HepG2 (cell line): ENCODE measurements around the gene HSP90AB1. TPM values are rescaled to one million over a fixed set of nuclear protein-coding genes. Genes with fewer than 3 reads are reported as not detected.

Source experiments
- ARNT2 ChIP-seq: sonication (generic); formaldehyde crosslinking; IDR thresholded peaks from 2 replicates; pipeline ENCODE4 v1.8.0; 2022; ENCODE audit warnings: mild to moderate bottlenecking, low read depth, missing genetic modification reagents, moderate library complexity
- CAMTA2 ChIP-seq: sonication (generic); formaldehyde crosslinking; IDR thresholded peaks from 2 replicates; pipeline ENCODE4 v1.4.0; 2020; ENCODE audit warnings: mild to moderate bottlenecking, missing genetic modification reagents, borderline replicate concordance
- HNF4A ChIP-seq: sonication (generic); formaldehyde crosslinking; IDR thresholded peaks from 2 replicates; pipeline ENCODE4 v1.4.0; 2020; ENCODE audit warnings: missing genetic modification reagents
- HNRNPL ChIP-seq: fragments of 200-400 bp; formaldehyde crosslinking; IDR thresholded peaks from 2 replicates; pipeline ENCODE4 v1.6.1; 2017; ENCODE audit warnings: mild to moderate bottlenecking, low read depth, low read length
- KDM5A ChIP-seq: fragments of 200-600 bp; sonication (generic); IDR thresholded peaks from 2 replicates; pipeline ENCODE4 v1.7.0; 2018; ENCODE audit warnings: antibody characterized with exemption, mild to moderate bottlenecking, low read length, borderline replicate concordance
- MATR3 ChIP-seq: sonication (generic); formaldehyde crosslinking; IDR thresholded peaks from 2 replicates; pipeline ENCODE4 v1.4.0; 2020; ENCODE audit warnings: missing genetic modification reagents
- NFE2L1 ChIP-seq: sonication (generic); formaldehyde crosslinking; IDR thresholded peaks from 2 replicates; pipeline ENCODE4 v1.4.0; 2020; ENCODE audit warnings: missing genetic modification reagents, mild to moderate bottlenecking, borderline replicate concordance
- SALL1 ChIP-seq: sonication (generic); formaldehyde crosslinking; IDR thresholded peaks from 2 replicates; pipeline ENCODE4 v1.8.0; 2022; ENCODE audit warnings: mild to moderate bottlenecking, missing genetic modification reagents
- SOX6 ChIP-seq, 2 experiments: fragments of 450-650 bp in 1 of 2; sonication (generic) in 1 of 2; formaldehyde crosslinking in 1 of 2; IDR thresholded peaks; 2 replicates each; pipeline versions ENCODE4 v1.4.0 to v1.6.1; 2017 to 2020; ENCODE audit warnings: antibody characterized with exemption in 1 of 2, mild to moderate bottlenecking in 1 of 2, missing genetic modification reagents in 1 of 2
- ZNF230 ChIP-seq: sonication (generic); formaldehyde crosslinking; IDR thresholded peaks from 2 replicates; pipeline ENCODE4 v1.4.0; 2020; ENCODE audit warnings: mild to moderate bottlenecking, missing genetic modification reagents
- ZNF44 ChIP-seq: sonication (generic); formaldehyde crosslinking; IDR thresholded peaks from 2 replicates; pipeline ENCODE4 v1.5.1; 2020; ENCODE audit warnings: mild to moderate bottlenecking, missing genetic modification reagents
- ZNF557 ChIP-seq: sonication (generic); formaldehyde crosslinking; IDR thresholded peaks from 2 replicates; pipeline ENCODE4 v1.4.0; 2020; ENCODE audit warnings: missing genetic modification reagents
- ZNF605 ChIP-seq: sonication (generic); formaldehyde crosslinking; IDR thresholded peaks from 2 replicates; pipeline ENCODE4 v1.8.0; 2022; ENCODE audit warnings: mild to moderate bottlenecking, missing genetic modification reagents
- ZNF781 ChIP-seq: sonication (generic); formaldehyde crosslinking; IDR thresholded peaks from 2 replicates; pipeline ENCODE4 v1.5.1; 2020; ENCODE audit warnings: borderline replicate concordance, mild to moderate bottlenecking, missing genetic modification reagents; ENCODE audit errors: not compliant biosample characterization
- polyA plus RNA-seq, 8 experiments: library from polyadenylated mRNA; depleted of rRNA in 3 of 8; stranded (reverse) in 7 of 8; unstranded in 1 of 8; fragments of >200 nt; fragmentation: Illumina TruSeq in 4 of 8; extraction: Trizol in 4 of 8; gene quantifications; 2 replicates each; pipeline versions ENCODE4 v1.2.1 to v1.2.3, GENCODE V29; 2011 to 2016; ENCODE audit warnings: low read depth in 4 of 8, missing spikeins in 1 of 8, mixed read lengths in 1 of 8; ENCODE audit not compliant: insufficient read depth in 1 of 8
- total RNA-seq, 5 experiments: library from RNA; depleted of rRNA; stranded (reverse); fragments of >200 nt; fragmentation: Illumina TruSeq; extraction: Trizol; gene quantifications; 2 replicates each; pipeline ENCODE4 v1.2.3, GENCODE V29; 2016; ENCODE audit warnings: low read depth in 1 of 5
- TF ChIP-seq, protein P1 (sequence below): sonication (generic); formaldehyde crosslinking; IDR thresholded peaks from 2 replicates; pipeline ENCODE4 v1.4.0; 2020; ENCODE audit warnings: missing genetic modification reagents; ENCODE audit errors: not compliant biosample characterization
- TF ChIP-seq, protein P2 (sequence below), 2 experiments: sonication (generic) in 1 of 2; formaldehyde crosslinking in 1 of 2; IDR thresholded peaks; 2 replicates each; pipeline versions ENCODE4 v1.4.0 to v1.6.1; 2018 to 2020; ENCODE audit warnings: missing genetic modification reagents in 2 of 2, borderline replicate concordance in 1 of 2, low read depth in 1 of 2, mild to moderate bottlenecking in 1 of 2, missing biosample characterization in 1 of 2
- TF ChIP-seq, protein P3 (sequence below): IDR thresholded peaks from 2 replicates; pipeline ENCODE4 v1.6.1; 2016; ENCODE audit warnings: missing compliant biosample characterization, missing genetic modification reagents, borderline replicate concordance

Gene HSP90AB1
- total and polyA plus RNA-seq, 2 of the 13 experiments (the other 11 are each of a cell fraction or from before 2014, with no cell fraction given): 1,325 to 1,472 TPM

DNA sequence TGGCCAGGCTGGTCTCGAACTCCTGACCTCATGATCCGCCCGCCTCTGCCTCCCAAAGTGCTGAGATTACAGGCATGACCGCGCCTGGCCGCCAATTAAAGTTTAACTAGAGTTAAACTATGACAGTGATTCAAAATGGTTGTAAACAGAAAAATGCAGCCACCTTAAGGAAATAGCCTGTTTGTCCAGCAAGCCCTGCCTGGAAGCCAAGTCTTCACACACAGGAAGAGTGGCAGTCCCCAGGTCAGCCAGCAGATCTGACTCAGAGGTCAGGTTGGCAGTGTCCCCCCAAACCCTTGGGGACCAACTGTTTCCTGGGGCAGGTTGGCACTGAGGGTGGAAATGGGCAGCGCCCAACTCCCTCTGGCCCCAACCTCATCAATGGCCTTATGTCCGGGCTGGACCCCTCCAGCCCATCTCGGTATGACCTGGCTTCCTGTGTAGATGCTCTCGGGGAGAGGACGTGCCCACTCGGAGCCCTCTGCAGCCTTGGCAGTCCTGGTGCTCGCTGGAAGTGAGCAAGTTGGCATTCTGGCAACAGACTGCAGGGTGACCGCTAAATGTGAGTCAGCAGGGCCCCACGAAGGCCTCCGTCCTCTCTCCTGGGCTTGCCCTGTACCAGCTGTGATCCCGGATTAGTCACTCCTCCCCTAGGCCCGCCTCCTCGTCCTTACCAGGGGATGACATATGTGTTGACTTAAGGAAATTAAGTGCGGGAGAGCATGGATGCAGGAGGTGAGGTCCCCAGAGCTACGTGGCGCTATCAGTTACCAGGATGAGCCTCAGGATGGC lies 9.7 kb upstream of the HSP90AB1 start (continued):
- TF ChIP-seq, protein P1, sequence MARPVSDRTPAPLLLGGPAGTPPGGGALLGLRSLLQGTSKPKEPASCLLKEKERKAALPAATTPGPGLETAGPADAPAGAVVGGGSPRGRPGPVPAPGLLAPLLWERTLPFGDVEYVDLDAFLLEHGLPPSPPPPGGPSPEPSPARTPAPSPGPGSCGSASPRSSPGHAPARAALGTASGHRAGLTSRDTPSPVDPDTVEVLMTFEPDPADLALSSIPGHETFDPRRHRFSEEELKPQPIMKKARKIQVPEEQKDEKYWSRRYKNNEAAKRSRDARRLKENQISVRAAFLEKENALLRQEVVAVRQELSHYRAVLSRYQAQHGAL: no peak
- TF ChIP-seq CAMTA2 (0 out of 2 replicates have a peak, but pooled peaks have one; percentile 34), SALL1 (CRISPR knock-in tag) (peak; percentile 27; the same call in 1 of the 2 replicates), HNF4A (CRISPR knock-in tag) (no peak), MATR3 (no peak), ARNT2 (no peak; the same call in 1 of the 2 replicates), ZNF230 (CRISPR knock-in tag) (peak; percentile 49), ZNF605 (CRISPR knock-in tag) (peak; percentile 42; the same call in 1 of the 2 replicates), ZNF557 (CRISPR knock-in tag) (no peak), HNRNPL (peak; percentile 99), ZNF44 (CRISPR knock-in tag) (no peak; the same call in 1 of the 2 replicates), NFE2L1 (CRISPR knock-in tag) (no peak), SOX6 (IDR thresholded peaks at IDR 0.05) (no peak), SOX6 (CRISPR knock-in tag; IDR thresholded peaks at IDR 0.05) (peak; percentile 7; the same call in 1 of the 2 replicates), ZNF781 (CRISPR knock-in tag) (peak; percentile 74), KDM5A (no peak)
- TF ChIP-seq, protein P2, sequence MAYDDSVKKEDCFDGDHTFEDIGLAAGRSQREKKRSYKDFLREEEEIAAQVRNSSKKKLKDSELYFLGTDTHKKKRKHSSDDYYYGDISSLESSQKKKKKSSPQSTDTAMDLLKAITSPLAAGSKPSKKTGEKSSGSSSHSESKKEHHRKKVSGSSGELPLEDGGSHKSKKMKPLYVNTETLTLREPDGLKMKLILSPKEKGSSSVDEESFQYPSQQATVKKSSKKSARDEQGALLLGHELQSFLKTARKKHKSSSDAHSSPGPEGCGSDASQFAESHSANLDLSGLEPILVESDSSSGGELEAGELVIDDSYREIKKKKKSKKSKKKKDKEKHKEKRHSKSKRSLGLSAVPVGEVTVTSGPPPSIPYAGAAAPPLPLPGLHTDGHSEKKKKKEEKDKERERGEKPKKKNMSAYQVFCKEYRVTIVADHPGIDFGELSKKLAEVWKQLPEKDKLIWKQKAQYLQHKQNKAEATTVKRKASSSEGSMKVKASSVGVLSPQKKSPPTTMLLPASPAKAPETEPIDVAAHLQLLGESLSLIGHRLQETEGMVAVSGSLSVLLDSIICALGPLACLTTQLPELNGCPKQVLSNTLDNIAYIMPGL (CRISPR knock-in tag; IDR thresholded peaks at IDR 0.05; ENCODE audit: borderline replicate concordance in 1 of 2, low read depth in 1 of 2): no peak
- TF ChIP-seq, protein P3, sequence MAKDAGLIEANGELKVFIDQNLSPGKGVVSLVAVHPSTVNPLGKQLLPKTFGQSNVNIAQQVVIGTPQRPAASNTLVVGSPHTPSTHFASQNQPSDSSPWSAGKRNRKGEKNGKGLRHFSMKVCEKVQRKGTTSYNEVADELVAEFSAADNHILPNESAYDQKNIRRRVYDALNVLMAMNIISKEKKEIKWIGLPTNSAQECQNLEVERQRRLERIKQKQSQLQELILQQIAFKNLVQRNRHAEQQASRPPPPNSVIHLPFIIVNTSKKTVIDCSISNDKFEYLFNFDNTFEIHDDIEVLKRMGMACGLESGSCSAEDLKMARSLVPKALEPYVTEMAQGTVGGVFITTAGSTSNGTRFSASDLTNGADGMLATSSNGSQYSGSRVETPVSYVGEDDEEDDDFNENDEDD (CRISPR knock-in tag): 0 out of 2 replicates have a peak, but pooled peaks have one; percentile 12
